Naive thymus-derived CD4-positive, alpha-beta T cell (primary cell): Measurements from ENCODE around the gene PHACTR1. TPM values are rescaled to one million over a fixed set of nuclear protein-coding genes. Genes with fewer than 3 reads are reported as not detected.

Experiments used
- ATAC-seq: fragments of 150-1000 bp; cut with Tn5 transposase; 2 replicates; pipeline ENCODE4 v1.10.0; 2021; ENCODE audit warnings: mild to moderate bottlenecking, moderate library complexity
- CTCF ChIA-PET: fragments of 350-600 bp; sonication (Branson Sonifier 250); formaldehyde crosslinking; loops from one replicate; lab custom pipeline; 2021; ENCODE audit warnings: antibody characterized with exemption; lab: Charles Lee
- POLR2A ChIA-PET: fragments of 350-600 bp; sonication (Branson Sonifier 250); formaldehyde crosslinking; loops from one replicate; lab custom pipeline; 2021; ENCODE audit warnings: antibody characterized with exemption, inconsistent platforms; lab: Charles Lee
- DNase-seq, 9 donors: peaks; one replicate each; pipeline versions ENCODE4 v3.0.0 to v3.0.0-alpha.2; 2020 to 2022; ENCODE audit warnings: mixed read lengths in 1 of 9
- H3K27ac ChIP-seq: one replicate; pipeline ENCODE4 v1.7.0; 2013; ENCODE audit warnings: mild to moderate bottlenecking, low read depth, low read length, moderate library complexity
- H3K27me3 ChIP-seq, 2 donors: one replicate each; pipeline ENCODE4 v1.7.0; 2013; ENCODE audit warnings: low read length in 2 of 2, mild to moderate bottlenecking in 2 of 2, moderate library complexity in 2 of 2; ENCODE audit not compliant: control insufficient read depth in 2 of 2, insufficient read depth in 2 of 2
- H3K36me3 ChIP-seq, 3 experiments: 1 replicate in 2 of 3; 2 replicates in 1 of 3; pipeline ENCODE4 v1.7.0; 2013; ENCODE audit warnings: low read length in 3 of 3, mild to moderate bottlenecking in 3 of 3, moderate library complexity in 1 of 3; ENCODE audit not compliant: insufficient read depth in 3 of 3, control insufficient read depth in 2 of 3
- H3K4me1 ChIP-seq, 2 donors: one replicate each; pipeline ENCODE4 v1.7.0; 2013; ENCODE audit warnings: low read length in 2 of 2, mild to moderate bottlenecking in 2 of 2, moderate library complexity in 1 of 2; ENCODE audit not compliant: control insufficient read depth in 2 of 2, insufficient read depth in 2 of 2
- H3K4me3 ChIP-seq: 2 replicates; pipeline ENCODE4 v1.7.0; 2013; ENCODE audit warnings: mild to moderate bottlenecking, low read length
- H3K9me3 ChIP-seq, 3 experiments: 1 replicate in 2 of 3; 2 replicates in 1 of 3; pipeline ENCODE4 v1.7.0; 2013; ENCODE audit warnings: low read length in 3 of 3; ENCODE audit not compliant: control insufficient read depth in 2 of 3
- H3K27ac Mint-ChIP-seq, 9 donors: one replicate each; pipeline ENCODE4 v1.8.0; 2020 to 2022; ENCODE audit warnings: mixed read lengths in 9 of 9, mild to moderate bottlenecking in 8 of 9, moderate library complexity in 5 of 9, inconsistent platforms in 2 of 9
- H3K27me3 Mint-ChIP-seq, 5 donors: one replicate each; pipeline ENCODE4 v1.8.0; 2021 to 2022; ENCODE audit warnings: mixed read lengths in 5 of 5, mild to moderate bottlenecking in 1 of 5
- H3K36me3 Mint-ChIP-seq, 5 donors: one replicate each; pipeline ENCODE4 v1.8.0; 2020 to 2022; ENCODE audit warnings: mixed read lengths in 5 of 5, mild to moderate bottlenecking in 3 of 5, inconsistent platforms in 1 of 5
- H3K4me1 Mint-ChIP-seq, 7 donors: one replicate each; pipeline ENCODE4 v1.8.0; 2020 to 2022; ENCODE audit warnings: mixed read lengths in 7 of 7, mild to moderate bottlenecking in 3 of 7, inconsistent platforms in 1 of 7
- H3K4me3 Mint-ChIP-seq, 10 donors: one replicate each; pipeline ENCODE4 v1.8.0; 2020 to 2022; ENCODE audit warnings: mild to moderate bottlenecking in 10 of 10, mixed read lengths in 10 of 10, moderate library complexity in 6 of 10, inconsistent platforms in 2 of 10
- H3K9me3 Mint-ChIP-seq, 11 donors: one replicate each; pipeline ENCODE4 v1.8.0; 2020 to 2022; ENCODE audit warnings: mixed read lengths in 11 of 11, mild to moderate bottlenecking in 4 of 11, inconsistent platforms in 1 of 11, moderate library complexity in 1 of 11
- intact Hi-C, 2 donors: fragments of 100-400 bp; cut with micrococcal nuclease; formaldehyde crosslinking; loops; one replicate each; pipeline ENCODE4 v1.15.1; 2023
- polyA plus RNA-seq, 2 donors: library from polyadenylated mRNA; unstranded; fragments of 300-500 nt; fragmentation: Illumina TruSeq; gene quantifications; one replicate each; pipeline ENCODE4 v1.2.3, GENCODE V29; 2021
- total RNA-seq, 6 experiments: library from RNA in 5 of 6; stranded (reverse) in 5 of 6; gene quantifications; 1 replicate in 5 of 6; 2 replicates in 1 of 6; pipeline ENCODE4 v1.2.3 and lab custom pipeline; 2021 to 2026

PHACTR1 gene
- total and polyA plus RNA-seq, 7 experiments from 2014 or later: 0.18 to 43.1 (median 0.62) TPM

DNA sequence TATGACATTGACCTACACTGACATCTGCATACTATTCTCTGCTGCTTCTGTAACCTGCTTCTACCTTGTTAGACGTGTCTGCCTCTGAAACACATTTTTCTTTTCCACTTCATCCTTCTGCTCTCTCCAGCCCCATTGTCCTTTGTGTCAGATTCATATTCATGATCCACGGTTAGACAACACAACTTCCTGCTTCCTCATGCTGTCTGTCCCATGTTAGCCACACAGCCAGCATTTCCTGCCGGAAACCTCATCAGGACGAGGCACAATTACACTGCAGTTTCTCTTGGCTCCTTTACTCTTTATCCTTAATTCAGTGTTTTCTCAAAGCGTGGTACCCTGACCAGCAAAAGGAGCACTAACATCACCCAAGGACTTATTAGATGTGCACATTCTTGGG is 461.5 kb downstream of the PHACTR1 start:
- no peak overlapping the region for H3K27ac Mint-ChIP-seq
- Histone ChIP-seq H3K4me3 (no peak overlapping the region), H3K9me3 (no peaks in the 10 kb centered on the region), H3K4me1 (no peaks in the 10 kb centered on the region), H3K27ac (no peak overlapping the region), H3K27me3 (no peaks in the 10 kb centered on the region), H3K36me3 (no peaks in the 10 kb centered on the region)
- no peaks in the 10 kb centered on the region for H3K9me3 Mint-ChIP-seq
- H3K36me3 Mint-ChIP-seq: peaks cover 0 to 2% (median 0%) of the 10 kb centered on the region in 5 donors
- intact Hi-C loops: no loop called here
- ATAC-seq (no peak), DNase-seq (no peak)
- ChIA-PET POLR2A (no interaction called here), CTCF (interaction anchor here (0.6 kb wide), 1 partner anchor 30 kb away, joined by 4 read pairs; no protein-coding TSS in a partner anchor)
- peaks cover 0 to 7% (median 5%) of the 10 kb centered on the region in 7 donors for H3K4me1 Mint-ChIP-seq
- peaks cover 6 to 31% (median 12%) of the 10 kb centered on the region in 5 donors for H3K27me3 Mint-ChIP-seq
- peak overlapping the region in 1 of 10 donors; percentile 4 for H3K4me3 Mint-ChIP-seq

DNA sequence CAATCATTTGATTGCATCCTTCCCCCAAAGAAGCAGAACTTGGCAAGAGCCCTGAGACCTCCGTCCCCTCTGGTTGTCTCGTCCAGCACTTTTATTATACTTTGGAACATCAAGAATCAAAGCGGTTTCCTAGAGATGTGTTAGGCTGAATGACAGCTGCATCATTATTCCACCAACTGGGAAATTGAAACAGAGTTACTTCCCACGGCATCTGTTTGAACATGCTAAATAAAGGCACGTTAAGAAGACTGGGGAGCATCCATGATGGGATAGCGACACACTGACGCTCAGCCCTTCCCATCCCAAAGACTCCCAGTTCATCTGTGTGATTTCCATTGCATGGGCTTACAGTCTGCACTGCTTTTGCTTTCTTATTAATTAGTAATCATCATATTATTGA is 464.0 kb downstream of the PHACTR1 start:
- H3K4me1 Mint-ChIP-seq: peaks cover 5 to 14% (median 9%) of the 10 kb centered on the region in 7 donors
- H3K9me3 Mint-ChIP-seq: no peaks in the 10 kb centered on the region
- POLR2A ChIA-PET: no interaction called here
- no peaks in the 10 kb centered on the region for H3K27me3 ChIP-seq
- H3K27ac ChIP-seq: no peak overlapping the region
- CTCF ChIA-PET: no interaction called here
- DNase-seq (no peak), ATAC-seq (no peak)
- no peaks in the 10 kb centered on the region for H3K4me1 ChIP-seq
- H3K27ac Mint-ChIP-seq: no peak overlapping the region
- H3K27me3 Mint-ChIP-seq: peaks cover 9 to 26% (median 9%) of the 10 kb centered on the region in 5 donors
- intact Hi-C loops: no loop called here
- H3K9me3 ChIP-seq: no peaks in the 10 kb centered on the region
- H3K36me3 Mint-ChIP-seq: peaks cover 0 to 2% (median 0%) of the 10 kb centered on the region in 5 donors
- no peak overlapping the region for H3K4me3 Mint-ChIP-seq
- H3K36me3 ChIP-seq: no peaks in the 10 kb centered on the region
- no peak overlapping the region for H3K4me3 ChIP-seq

DNA sequence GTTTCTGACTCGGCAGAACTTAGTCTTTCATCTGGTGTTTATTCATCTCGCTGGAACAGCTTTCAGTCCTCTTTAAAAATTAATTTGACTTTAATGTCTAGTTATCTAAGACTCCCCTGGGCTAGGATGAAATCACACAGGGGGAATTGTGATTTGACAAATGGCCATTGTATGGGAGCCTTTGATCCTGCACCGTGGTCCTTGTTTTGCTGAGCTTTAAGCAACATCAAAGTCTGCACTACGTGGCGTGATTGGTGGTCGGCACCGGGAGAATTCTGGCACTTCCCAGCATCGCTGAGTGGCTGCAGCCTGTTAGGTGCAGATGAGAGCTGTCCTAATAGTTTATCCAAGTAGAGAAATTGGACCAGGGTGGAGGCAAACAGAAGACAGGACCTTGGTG is 464.8 kb downstream of the PHACTR1 start:
- H3K27ac ChIP-seq: no peak overlapping the region
- H3K27me3 ChIP-seq: no peaks in the 10 kb centered on the region
- no peaks in the 10 kb centered on the region for H3K4me1 ChIP-seq
- Mint-ChIP-seq H3K9me3 (no peaks in the 10 kb centered on the region), H3K4me3 (no peak overlapping the region), H3K27ac (no peak overlapping the region), H3K27me3 (peaks cover 5 to 22% (median 8%) of the 10 kb centered on the region in 5 donors), H3K4me1 (peaks cover 5 to 14% (median 9%) of the 10 kb centered on the region in 7 donors), H3K36me3 (peaks cover 0 to 2% (median 0%) of the 10 kb centered on the region in 5 donors)
- intact Hi-C loops: no loop called here
- no peak for DNase-seq
- POLR2A ChIA-PET: no interaction called here
- H3K36me3 ChIP-seq: no peaks in the 10 kb centered on the region
- CTCF ChIA-PET: no interaction called here
- H3K9me3 ChIP-seq: no peaks in the 10 kb centered on the region
- ATAC-seq: no peak
- H3K4me3 ChIP-seq: no peak overlapping the region

DNA sequence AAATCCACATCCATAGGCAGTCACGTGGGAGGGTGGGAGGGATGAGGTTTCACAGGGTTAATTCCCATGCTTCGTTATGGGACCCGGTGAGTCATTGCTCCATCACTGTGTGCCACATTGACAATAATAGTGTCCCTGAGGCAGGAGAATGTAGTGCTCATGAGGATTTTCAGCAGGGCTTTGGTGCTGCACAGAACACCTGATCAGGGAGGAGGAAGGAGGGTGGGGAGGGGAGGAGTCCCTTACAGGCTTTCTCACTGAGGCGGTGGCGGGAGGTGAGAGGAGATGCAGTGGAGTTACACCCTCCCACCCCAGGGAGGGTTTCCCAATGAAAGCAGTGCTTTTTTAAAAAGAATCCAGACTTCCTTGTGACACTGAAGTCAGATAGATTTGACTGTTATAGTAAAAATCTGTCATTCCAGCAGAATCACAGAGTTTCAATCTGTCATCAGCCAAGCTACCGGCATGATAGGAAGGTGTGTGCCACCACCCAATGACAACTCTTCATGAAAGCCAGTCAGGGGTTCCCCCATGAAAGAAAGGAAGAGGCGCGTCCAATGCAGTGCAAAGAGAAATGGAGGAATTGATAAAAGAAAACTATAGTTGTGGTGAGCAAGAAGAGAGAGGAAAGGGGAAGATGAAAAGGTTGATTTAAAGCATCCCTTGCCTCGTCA is 467.0 kb downstream of the PHACTR1 start:
- POLR2A ChIA-PET: no interaction called here
- no peaks in the 10 kb centered on the region for H3K27me3 ChIP-seq
- no peaks in the 10 kb centered on the region for H3K9me3 Mint-ChIP-seq
- intact Hi-C loops: no loop called here
- ATAC-seq (no peak), DNase-seq (peak in 1 of 9 donors; percentile 9)
- no peaks in the 10 kb centered on the region for H3K9me3 ChIP-seq
- H3K27ac Mint-ChIP-seq: peak overlapping the region in 1 of 9 donors; percentile 50
- CTCF ChIA-PET: no interaction called here
- H3K4me1 Mint-ChIP-seq: peaks cover 3 to 9% (median 5%) of the 10 kb centered on the region in 7 donors
- H3K36me3 Mint-ChIP-seq: no peaks in the 10 kb centered on the region
- no peaks in the 10 kb centered on the region for H3K4me1 ChIP-seq
- H3K27ac ChIP-seq: no peak overlapping the region
- peaks cover 5 to 16% (median 8%) of the 10 kb centered on the region in 5 donors for H3K27me3 Mint-ChIP-seq
- no peak overlapping the region for H3K4me3 ChIP-seq
- no peaks in the 10 kb centered on the region for H3K36me3 ChIP-seq
- H3K4me3 Mint-ChIP-seq: peak overlapping the region in 1 of 10 donors; percentile 17

DNA sequence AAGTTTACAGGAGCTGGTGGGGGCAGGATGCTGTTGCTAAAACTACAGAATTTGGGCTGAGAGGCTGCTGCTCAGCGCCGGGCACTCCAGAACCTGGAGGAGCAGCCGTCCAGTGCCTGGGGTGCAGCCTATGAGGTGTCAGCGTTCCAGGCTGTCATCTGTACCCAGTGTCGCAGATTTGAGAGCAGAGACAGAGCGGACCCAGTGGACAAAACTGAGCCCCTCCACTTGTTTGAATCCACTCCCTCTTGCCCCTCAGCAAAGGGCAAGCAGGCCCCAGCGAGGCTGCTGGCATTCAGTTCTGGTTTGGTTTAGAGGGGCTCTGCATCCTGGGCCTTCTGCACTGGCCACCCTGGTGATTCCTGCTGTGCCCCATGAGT is 467.5 kb downstream of the PHACTR1 start:
- H3K9me3 ChIP-seq: no peaks in the 10 kb centered on the region
- ATAC-seq (no peak), DNase-seq (no peak)
- no peaks in the 10 kb centered on the region for H3K9me3 Mint-ChIP-seq
- peaks cover 5 to 15% (median 8%) of the 10 kb centered on the region in 5 donors for H3K27me3 Mint-ChIP-seq
- CTCF ChIA-PET: interaction anchor here (0.6 kb wide), 1 partner anchor 883 kb away, joined by 4 read pairs; no protein-coding TSS in a partner anchor
- H3K4me1 Mint-ChIP-seq: peaks cover 2 to 9% (median 5%) of the 10 kb centered on the region in 7 donors
- H3K36me3 Mint-ChIP-seq: no peaks in the 10 kb centered on the region
- POLR2A ChIA-PET: no interaction called here
- no peak overlapping the region for H3K27ac ChIP-seq
- H3K27ac Mint-ChIP-seq: peak overlapping the region in 1 of 9 donors; percentile 50
- no peaks in the 10 kb centered on the region for H3K4me1 ChIP-seq
- intact Hi-C loops: no loop called here
- no peaks in the 10 kb centered on the region for H3K36me3 ChIP-seq
- no peak overlapping the region for H3K4me3 ChIP-seq
- peak overlapping the region in 1 of 10 donors; percentile 17 for H3K4me3 Mint-ChIP-seq
- no peaks in the 10 kb centered on the region for H3K27me3 ChIP-seq

DNA sequence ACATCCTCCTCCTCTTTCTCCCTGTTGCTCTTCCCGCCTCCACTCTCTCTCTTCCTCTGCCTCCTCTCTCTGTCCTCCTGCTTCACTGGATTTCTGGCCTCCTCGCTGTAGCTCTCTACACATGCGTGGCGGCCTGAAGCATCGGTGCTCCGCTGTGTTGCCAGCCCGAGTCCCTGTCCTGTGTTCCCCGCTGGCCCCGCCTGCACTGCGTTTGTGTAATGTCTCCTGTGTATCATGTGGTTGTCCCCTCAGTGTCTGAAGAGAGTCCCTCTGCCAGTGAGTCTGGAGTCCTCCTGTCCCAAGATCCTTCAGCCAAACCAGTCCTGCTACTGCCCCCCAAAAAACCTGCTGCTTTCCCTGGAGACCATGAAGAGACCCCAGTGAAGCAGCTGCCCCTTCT is 468.0 kb downstream of the PHACTR1 start:
- Histone ChIP-seq H3K4me3 (no peak overlapping the region), H3K27me3 (no peaks in the 10 kb centered on the region), H3K27ac (no peak overlapping the region), H3K4me1 (no peaks in the 10 kb centered on the region), H3K9me3 (no peaks in the 10 kb centered on the region), H3K36me3 (no peaks in the 10 kb centered on the region)
- H3K4me1 Mint-ChIP-seq: peaks cover 2 to 9% (median 5%) of the 10 kb centered on the region in 7 donors
- intact Hi-C loops: no loop called here
- CTCF ChIA-PET: interaction anchor here (0.6 kb wide), 1 partner anchor 882 kb away, joined by 4 read pairs; no protein-coding TSS in a partner anchor
- H3K4me3 Mint-ChIP-seq: peak overlapping the region in 1 of 10 donors; percentile 68
- no peak for ATAC-seq
- no peaks in the 10 kb centered on the region for H3K9me3 Mint-ChIP-seq
- no peaks in the 10 kb centered on the region for H3K36me3 Mint-ChIP-seq
- H3K27ac Mint-ChIP-seq: no peak overlapping the region
- no peak for DNase-seq
- POLR2A ChIA-PET: no interaction called here
- peaks cover 1 to 15% (median 8%) of the 10 kb centered on the region in 5 donors for H3K27me3 Mint-ChIP-seq

DNA sequence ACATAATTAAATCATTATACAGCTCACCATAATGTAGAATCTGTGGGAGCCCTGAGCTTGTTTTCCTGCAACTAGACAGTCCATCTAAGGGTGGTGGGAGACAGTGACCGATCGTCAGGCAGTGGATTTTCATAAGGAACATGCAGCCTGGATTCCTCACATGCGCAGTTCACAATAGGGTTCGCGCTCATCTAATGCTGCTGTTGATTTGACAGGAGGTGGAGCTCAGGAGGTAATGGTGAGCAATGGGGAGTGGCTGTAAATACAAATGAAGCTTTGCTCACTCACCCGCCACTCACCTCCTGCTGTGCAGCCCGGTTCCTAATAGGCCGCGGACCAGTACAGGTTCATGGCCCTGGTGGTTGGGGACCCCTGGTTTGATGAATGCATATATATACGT is 470.3 kb downstream of the PHACTR1 start:
- Mint-ChIP-seq H3K9me3 (no peaks in the 10 kb centered on the region), H3K4me1 (peaks cover 2 to 9% (median 5%) of the 10 kb centered on the region in 7 donors), H3K4me3 (no peak overlapping the region), H3K36me3 (no peaks in the 10 kb centered on the region), H3K27me3 (peaks cover 5 to 19% (median 11%) of the 10 kb centered on the region in 5 donors), H3K27ac (no peak overlapping the region)
- ATAC-seq: no peak
- Histone ChIP-seq H3K27me3 (no peaks in the 10 kb centered on the region), H3K36me3 (no peaks in the 10 kb centered on the region), H3K4me1 (no peaks in the 10 kb centered on the region), H3K4me3 (no peak overlapping the region), H3K27ac (no peak overlapping the region), H3K9me3 (no peaks in the 10 kb centered on the region)
- intact Hi-C loops: no loop called here
- CTCF ChIA-PET: no interaction called here
- POLR2A ChIA-PET: no interaction called here
- no peak for DNase-seq
